Measurements from ENCODE around the gene COLEC12.

COLEC12 gene

DNA sequence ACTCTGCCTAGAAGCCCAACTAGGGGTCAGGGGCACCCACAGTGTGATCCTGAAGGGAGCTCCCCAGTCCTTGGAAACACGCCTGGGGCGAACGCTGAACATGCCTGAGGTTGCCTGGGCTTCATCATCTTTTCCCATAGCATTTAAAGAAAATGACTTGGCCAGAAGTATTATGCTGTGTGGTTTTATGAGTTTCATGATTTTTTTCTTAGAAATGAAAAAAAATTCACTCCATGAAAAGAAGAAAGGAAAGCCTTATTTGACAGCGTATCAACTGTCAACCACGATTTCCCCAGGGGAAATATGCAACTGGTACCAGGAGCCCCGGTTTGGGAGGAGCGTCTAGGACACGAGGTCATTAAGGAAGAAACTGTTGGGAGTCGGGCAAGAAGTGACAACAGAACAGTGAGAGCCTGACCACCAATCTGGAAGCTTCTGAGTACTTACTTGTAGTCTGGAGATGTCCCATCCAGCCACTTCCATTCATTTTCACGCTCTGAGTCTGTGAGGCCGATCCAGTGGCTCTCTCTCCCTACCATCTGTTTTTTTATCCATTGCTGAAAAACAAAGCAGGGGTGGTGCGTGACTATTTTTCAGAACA, 169.2 kb downstream of the COLEC12 start:
- DNase-seq (ENCODE audit: extremely low read depth, low read depth), result peak; percentile 4
- no peak overlapping the region for H3K4me3 ChIP-seq (replicated peaks; ENCODE audit: low read depth, low read length)
- TF ChIP-seq, protein P1, sequence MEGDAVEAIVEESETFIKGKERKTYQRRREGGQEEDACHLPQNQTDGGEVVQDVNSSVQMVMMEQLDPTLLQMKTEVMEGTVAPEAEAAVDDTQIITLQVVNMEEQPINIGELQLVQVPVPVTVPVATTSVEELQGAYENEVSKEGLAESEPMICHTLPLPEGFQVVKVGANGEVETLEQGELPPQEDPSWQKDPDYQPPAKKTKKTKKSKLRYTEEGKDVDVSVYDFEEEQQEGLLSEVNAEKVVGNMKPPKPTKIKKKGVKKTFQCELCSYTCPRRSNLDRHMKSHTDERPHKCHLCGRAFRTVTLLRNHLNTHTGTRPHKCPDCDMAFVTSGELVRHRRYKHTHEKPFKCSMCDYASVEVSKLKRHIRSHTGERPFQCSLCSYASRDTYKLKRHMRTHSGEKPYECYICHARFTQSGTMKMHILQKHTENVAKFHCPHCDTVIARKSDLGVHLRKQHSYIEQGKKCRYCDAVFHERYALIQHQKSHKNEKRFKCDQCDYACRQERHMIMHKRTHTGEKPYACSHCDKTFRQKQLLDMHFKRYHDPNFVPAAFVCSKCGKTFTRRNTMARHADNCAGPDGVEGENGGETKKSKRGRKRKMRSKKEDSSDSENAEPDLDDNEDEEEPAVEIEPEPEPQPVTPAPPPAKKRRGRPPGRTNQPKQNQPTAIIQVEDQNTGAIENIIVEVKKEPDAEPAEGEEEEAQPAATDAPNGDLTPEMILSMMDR (IDR thresholded peaks at IDR 0.05; ENCODE audit: low read depth, low read length, missing control alignments), result no peak

DNA sequence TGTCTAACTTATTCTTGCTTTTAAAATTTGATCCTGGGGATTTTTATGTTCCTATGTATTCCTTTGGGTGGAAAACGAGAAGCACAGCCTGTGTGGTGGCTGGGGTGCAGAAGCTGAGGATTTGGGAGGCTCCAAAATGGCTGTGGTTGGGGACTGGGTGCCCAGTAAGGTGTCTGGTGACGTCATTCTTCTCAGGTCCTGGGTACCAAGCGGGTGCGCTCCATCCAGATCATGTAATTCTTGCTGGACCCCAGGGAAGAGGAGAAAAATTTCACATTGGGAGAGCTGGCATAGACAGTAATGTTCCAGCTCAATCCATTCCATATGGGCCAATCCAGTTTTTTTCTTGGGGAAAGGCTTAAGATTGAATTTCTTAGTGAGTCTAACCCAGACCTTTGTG, 171.6 kb downstream of the COLEC12 start:
- TF ChIP-seq, protein P1 (IDR thresholded peaks at IDR 0.05; ENCODE audit: low read depth, low read length, missing control alignments), result no peak
- H3K4me3 ChIP-seq (replicated peaks; ENCODE audit: low read depth, low read length), result no peak overlapping the region
- no peak for DNase-seq (ENCODE audit: extremely low read depth, low read depth)

DNA sequence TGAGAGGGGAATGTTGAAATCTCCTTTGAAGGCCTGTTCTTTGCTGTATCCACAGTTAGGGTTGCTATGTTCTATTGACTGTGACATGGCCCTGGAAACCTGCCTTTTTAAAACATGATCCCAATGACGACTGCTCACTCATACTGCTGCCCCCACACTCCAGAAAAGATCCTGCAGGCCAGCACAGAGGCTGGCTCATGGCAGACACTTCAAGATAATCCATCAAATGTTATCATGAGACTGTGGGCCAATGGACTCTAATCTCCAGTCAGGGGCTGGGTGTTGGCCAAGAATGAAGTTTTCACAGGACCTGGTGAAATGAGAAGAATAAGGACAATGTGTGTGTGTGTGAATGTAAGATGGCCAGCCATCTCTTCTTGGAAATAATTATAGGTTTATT, 173.7 kb downstream of the COLEC12 start:
- DNase-seq (ENCODE audit: extremely low read depth, low read depth), result no peak
- TF ChIP-seq, protein P1 (IDR thresholded peaks at IDR 0.05; ENCODE audit: low read depth, low read length, missing control alignments), result no peak
- H3K4me3 ChIP-seq (replicated peaks; ENCODE audit: low read depth, low read length), result no peak overlapping the region

DNA sequence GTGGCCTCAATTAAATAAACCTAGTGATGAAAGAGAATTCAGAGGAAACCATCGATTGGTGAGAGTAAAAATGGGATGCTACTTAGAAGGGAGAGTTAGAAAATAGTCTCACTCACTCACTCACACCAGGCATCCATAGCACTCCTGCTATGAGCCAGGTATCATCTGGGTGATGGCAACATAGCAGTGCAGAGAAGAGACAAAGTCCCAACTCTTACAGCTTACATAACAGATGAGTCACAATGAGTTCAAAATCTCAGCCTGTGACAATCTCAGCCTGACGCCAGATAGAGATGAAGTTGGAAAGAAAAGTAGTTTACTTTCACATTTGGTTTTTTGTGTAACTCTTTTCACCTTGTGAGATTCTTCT, 177.3 kb downstream of the COLEC12 start:
- H3K4me3 ChIP-seq (replicated peaks; ENCODE audit: low read depth, low read length), result no peak overlapping the region
- no peak for DNase-seq (ENCODE audit: extremely low read depth, low read depth)
- TF ChIP-seq, protein P1 (IDR thresholded peaks at IDR 0.05; ENCODE audit: low read depth, low read length, missing control alignments), result no peak

DNA sequence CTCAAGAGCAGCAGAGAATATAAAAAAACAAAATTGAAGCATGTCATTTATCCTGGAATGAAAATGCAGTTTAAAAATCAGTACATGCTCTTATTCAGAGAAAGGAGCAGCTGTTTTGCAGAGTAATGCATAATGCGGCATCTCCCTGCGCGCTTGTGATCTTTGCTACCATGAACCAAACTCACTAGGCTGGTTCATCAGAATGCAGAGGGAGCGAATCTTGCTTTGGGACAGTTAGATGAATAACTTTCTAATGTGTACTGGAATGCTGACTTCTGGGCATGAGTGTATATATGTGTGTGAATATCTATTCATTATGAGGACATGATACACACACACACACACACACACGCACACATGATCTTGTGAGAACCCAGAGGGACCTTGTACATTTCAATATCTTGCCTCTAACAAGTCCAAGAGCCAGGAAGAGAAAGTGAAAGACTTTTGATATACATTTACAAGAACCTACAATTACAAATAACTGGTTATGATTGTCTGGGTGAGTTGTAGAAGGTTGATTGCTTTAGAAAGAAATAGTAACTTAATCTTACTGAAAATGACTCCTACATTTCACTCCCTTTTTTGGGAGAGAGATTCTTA, 178.5 kb downstream of the COLEC12 start:
- TF ChIP-seq, protein P1 (IDR thresholded peaks at IDR 0.05; ENCODE audit: low read depth, low read length, missing control alignments), result no peak
- no peak for DNase-seq (ENCODE audit: extremely low read depth, low read depth)
- no peak overlapping the region for H3K4me3 ChIP-seq (replicated peaks; ENCODE audit: low read depth, low read length)

DNA sequence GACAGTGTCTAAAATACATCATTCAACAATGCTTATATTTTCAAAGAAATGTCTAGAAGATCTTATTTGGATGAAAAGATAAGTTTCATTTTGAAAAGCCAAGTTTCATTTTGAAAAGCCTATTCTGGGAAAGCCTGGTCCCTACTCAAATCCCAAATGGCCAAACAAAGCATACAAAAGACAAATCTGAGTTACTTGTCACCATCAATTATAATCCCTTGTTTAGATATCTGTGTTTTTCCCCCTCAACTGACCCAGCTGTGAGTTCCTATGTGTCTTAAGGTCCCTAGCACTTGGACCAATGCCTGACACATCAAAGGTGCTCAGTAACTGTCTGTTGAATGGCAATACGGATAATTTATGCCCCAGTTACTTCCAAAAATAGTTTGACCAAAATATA, 180.3 kb downstream of the COLEC12 start:
- H3K4me3 ChIP-seq (replicated peaks; ENCODE audit: low read depth, low read length), result no peak overlapping the region
- TF ChIP-seq, protein P1 (IDR thresholded peaks at IDR 0.05; ENCODE audit: low read depth, low read length, missing control alignments), result no peak
- DNase-seq (ENCODE audit: extremely low read depth, low read depth), result no peak

DNA sequence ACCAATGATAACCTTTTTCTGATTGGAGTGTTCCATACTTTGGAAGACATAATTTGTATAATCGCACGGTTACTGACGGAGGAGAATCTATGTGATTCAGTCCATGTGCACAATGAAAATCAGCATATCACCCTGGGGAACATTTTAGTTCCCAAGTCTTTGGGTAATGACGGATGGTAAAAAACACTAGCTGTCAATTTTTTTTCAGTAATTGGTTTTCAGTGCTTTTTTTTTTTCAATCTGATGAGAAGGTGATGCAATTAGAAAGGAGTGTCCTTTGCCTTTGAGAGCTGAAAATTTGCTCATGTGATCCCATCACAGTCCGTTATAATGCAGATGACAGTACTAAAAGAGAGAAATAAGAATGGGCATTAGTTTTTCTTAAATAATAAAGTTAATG, 180.8 kb downstream of the COLEC12 start:
- TF ChIP-seq, protein P1 (IDR thresholded peaks at IDR 0.05; ENCODE audit: low read depth, low read length, missing control alignments), result no peak
- DNase-seq (ENCODE audit: extremely low read depth, low read depth), result no peak
- H3K4me3 ChIP-seq (replicated peaks; ENCODE audit: low read depth, low read length), result no peak overlapping the region

All from HFF-Myc (cell line).